ENCODE data around the gene ERC1. TPM values are rescaled to one million over a fixed set of nuclear protein-coding genes. Genes with fewer than 3 reads are reported as not detected.

The ERC1 gene
- total RNA-seq, 4 donors from 2014 or later: 23.5 to 74.8 (median 57.0) TPM

DNA sequence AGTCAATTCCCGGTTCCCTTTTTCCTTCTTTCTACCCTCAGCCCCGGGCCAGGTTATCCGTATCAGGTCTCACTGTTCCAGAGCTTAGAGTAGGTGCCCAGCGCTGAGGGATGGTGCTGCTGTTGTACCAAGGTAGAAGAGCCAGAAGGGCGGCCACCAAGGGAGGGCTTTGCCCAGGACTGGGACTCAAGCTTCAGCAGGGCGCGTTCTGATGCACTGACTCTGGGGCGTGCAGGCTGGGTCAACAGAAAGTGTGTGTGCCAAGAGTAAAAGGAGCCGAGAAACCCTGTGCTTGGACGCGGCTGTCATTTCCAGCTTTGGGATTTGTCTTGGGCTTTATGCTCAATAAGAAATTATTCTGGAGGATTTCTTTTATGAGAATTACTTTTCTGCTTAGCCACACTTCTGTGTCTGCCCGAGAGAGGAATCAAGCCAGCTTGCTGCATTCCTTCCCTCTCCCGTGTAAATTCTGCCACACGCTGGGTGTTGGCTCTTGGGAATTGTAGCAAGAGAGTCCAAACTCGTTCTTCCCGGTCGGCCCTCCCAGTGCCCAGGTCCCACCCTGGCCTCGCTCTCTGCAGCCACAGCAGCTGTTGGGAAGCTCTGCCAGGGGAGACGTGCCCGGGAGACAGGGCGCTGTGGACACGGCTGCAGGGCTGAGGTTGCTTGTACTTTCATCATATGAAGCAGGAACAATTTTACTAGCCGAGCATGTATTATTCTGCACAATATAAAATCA, 505.3 kb downstream of the ERC1 start:
- H3K27me3 ChIP-seq: no peaks in the 10 kb centered on the region
- H3K27ac ChIP-seq: peak overlapping the region; percentile 62 to 70 (median 68)
- 24 to 29% methylated on average over 8 to 23 of the region's 23 CpGs for WGBS, 2 donors (ENCODE audit: low coverage in 1 of 2)
- H3K4me1 ChIP-seq: peaks cover 0 to 23% (median 17%) of the 10 kb centered on the region in 4 donors
- in situ Hi-C loops (cut with MboI; ENCODE audit: low pct_ligation_motif_present in 1 of 4, low pct_unique_long_range_greater_than_20kb in 1 of 4, low sequenced_read_pairs in 3 of 4): no loop called here
- TF ChIP-seq CTCF (IDR thresholded peaks at IDR 0.05) (no peak), POLR2AphosphoS5 (IDR thresholded peaks at IDR 0.05) (peak in 2 of 3 donors; percentile 7 to 30)
- intact Hi-C loops (cut with DNase I; ENCODE audit: low total_unique reads): no loop called here
- H3K4me3 ChIP-seq: peak overlapping the region in 3 of 4 donors; percentile 6 to 30 (median 7)
- no peaks in the 10 kb centered on the region for H3K9me3 ChIP-seq
- DNase-seq: peak; percentile 70
- H3K36me3 ChIP-seq: no peaks in the 10 kb centered on the region

- Histone ChIP-seq H3K36me3 (no peaks in the 10 kb centered on the region), H3K27ac (no peak overlapping the region), H3K27me3 (no peaks in the 10 kb centered on the region), H3K4me1 (peaks cover 0 to 23% (median 17%) of the 10 kb centered on the region in 4 donors), H3K4me3 (no peak overlapping the region), H3K9me3 (no peaks in the 10 kb centered on the region)
- TF ChIP-seq POLR2A (IDR thresholded peaks at IDR 0.05) (no peak), CTCF (IDR thresholded peaks at IDR 0.05) (no peak), POLR2AphosphoS5 (IDR thresholded peaks at IDR 0.05) (no peak), EP300 (IDR thresholded peaks at IDR 0.05; ENCODE audit: low read depth) (no peak)
- in situ Hi-C loops (cut with MboI; ENCODE audit: low pct_ligation_motif_present in 1 of 4, low pct_unique_long_range_greater_than_20kb in 1 of 4, low sequenced_read_pairs in 3 of 4) (no loop called here), intact Hi-C loops (cut with DNase I; ENCODE audit: low total_unique reads) (no loop called here)
- 79 to 90% methylated on average over 3 to 4 of the region's 4 CpGs for WGBS, 2 donors (ENCODE audit: low coverage in 1 of 2)
- no peak for DNase-seq
Observed at GRCh38 chr12:1497161-1497560, 506.1 kb downstream of the ERC1 start.

GRCh38 chr12:1498199-1498740, 507.2 kb downstream of the ERC1 start:
- H3K4me1 ChIP-seq: peaks cover 0 to 29% (median 19%) of the 10 kb centered on the region in 4 donors
- no peak overlapping the region for H3K27ac ChIP-seq
- DNase-seq: no peak
- TF ChIP-seq POLR2A (IDR thresholded peaks at IDR 0.05) (no peak), CTCF (IDR thresholded peaks at IDR 0.05) (no peak), EP300 (IDR thresholded peaks at IDR 0.05; ENCODE audit: low read depth) (no peak), POLR2AphosphoS5 (IDR thresholded peaks at IDR 0.05) (no peak)
- H3K9me3 ChIP-seq: no peaks in the 10 kb centered on the region
- H3K27me3 ChIP-seq: no peaks in the 10 kb centered on the region
- in situ Hi-C loops (cut with MboI; ENCODE audit: low pct_ligation_motif_present in 1 of 4, low pct_unique_long_range_greater_than_20kb in 1 of 4, low sequenced_read_pairs in 3 of 4): no loop called here
- no peaks in the 10 kb centered on the region for H3K36me3 ChIP-seq
- 72 to 84% methylated on average over 8 to 18 of the region's 18 CpGs for WGBS, 2 donors (ENCODE audit: low coverage in 1 of 2)
- H3K4me3 ChIP-seq: no peak overlapping the region
- intact Hi-C loops (cut with DNase I; ENCODE audit: low total_unique reads): no loop called here

DNA sequence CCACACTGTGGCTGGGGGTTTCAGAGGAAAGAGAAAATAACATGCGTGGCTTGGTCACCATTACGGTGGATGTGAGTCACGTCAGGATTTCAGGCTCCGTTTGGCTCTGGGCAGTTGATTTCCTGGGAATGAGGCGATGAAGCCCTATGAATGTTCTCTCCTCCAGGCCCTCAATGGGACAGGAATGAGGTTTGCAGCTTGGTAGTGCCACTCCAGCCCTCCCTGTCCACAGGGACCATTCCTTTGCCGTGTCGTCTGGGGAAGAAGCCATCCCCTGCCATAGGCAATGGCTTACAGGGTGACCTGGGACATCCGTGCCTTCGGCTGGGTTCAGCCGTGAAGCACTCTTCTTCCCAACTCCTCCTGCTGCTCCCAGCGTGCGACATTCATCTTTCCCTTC, 508.3 kb downstream of the ERC1 start:
- Histone ChIP-seq H3K27ac (no peak overlapping the region), H3K4me3 (no peak overlapping the region), H3K4me1 (peaks cover 0 to 30% (median 19%) of the 10 kb centered on the region in 4 donors), H3K36me3 (no peaks in the 10 kb centered on the region), H3K27me3 (no peaks in the 10 kb centered on the region), H3K9me3 (no peaks in the 10 kb centered on the region)
- WGBS, 2 donors (ENCODE audit: low coverage in 1 of 2): 91% methylated on average over 12 of the region's 12 CpGs; no CpG with 5 or more reads in 1 of the 2 donors
- TF ChIP-seq CTCF (IDR thresholded peaks at IDR 0.05) (no peak), EP300 (IDR thresholded peaks at IDR 0.05; ENCODE audit: low read depth) (no peak), POLR2AphosphoS5 (IDR thresholded peaks at IDR 0.05) (no peak), POLR2A (IDR thresholded peaks at IDR 0.05) (no peak)
- in situ Hi-C loops (cut with MboI; ENCODE audit: low pct_ligation_motif_present in 1 of 4, low pct_unique_long_range_greater_than_20kb in 1 of 4, low sequenced_read_pairs in 3 of 4): no loop called here
- no peak for DNase-seq
- intact Hi-C loops (cut with DNase I; ENCODE audit: low total_unique reads): no loop called here
